ENCODE results near the gene HERC2. TPM values are rescaled to one million over a fixed set of nuclear protein-coding genes. Genes with fewer than 3 reads are reported as not detected.
"Not testable (repeated sequence)": the region's sequence is repeated elsewhere in the genome, so short reads cannot be mapped to it uniquely, and the experiment has no call there.

The HERC2 gene
- total RNA-seq, 2 donors from 2014 or later: 65.1 to 69.8 TPM

DNA sequence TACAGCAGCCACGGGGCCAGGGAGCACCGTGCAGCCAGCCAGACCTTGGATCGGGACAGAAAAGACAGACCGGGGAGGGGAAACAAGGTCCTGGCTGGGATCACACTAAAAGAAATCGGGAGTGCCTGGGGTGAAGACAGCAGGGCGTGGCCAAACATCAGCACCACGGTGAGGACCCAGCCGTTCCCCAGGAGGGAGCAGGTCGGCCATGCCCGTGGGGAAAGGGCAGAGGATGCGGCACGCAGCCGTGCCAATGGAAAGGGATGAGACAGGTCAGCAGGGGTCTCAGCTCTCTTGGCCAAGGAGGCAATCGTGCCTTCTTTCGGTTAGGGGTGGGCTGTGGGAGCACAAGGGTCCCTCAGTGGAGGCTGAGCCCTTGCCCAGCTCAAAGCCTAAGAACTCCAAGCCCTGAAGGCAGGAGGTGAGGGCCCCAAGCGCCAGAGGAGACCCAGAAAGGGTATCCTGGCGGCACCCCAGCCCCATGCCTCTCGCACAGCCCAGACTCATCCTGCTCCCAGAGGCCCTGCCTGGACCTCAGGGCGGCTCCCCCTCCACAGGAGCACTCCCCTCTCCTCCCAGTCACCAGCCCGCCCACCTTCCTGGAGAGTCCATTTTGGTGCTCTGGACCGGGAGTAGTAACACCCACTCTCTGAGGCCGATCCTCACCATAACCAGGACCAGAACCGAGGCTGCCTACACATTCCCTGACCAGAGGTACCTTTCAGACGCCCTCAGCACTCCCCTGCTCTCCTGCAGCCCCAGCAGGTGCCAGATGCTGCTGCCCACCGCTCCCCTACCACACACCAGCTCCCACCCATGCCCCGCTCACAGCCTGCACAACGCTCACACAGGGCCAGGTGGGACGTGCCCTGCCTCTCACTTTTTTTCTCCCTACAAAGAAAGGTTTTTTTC is 199.7 kb downstream of the HERC2 start:
- no peak for TF ChIP-seq POLR2A (IDR thresholded peaks at IDR 0.05)
- TF ChIP-seq POLR2AphosphoS5 (IDR thresholded peaks at IDR 0.05): no peak
- TF ChIP-seq, protein P1, sequence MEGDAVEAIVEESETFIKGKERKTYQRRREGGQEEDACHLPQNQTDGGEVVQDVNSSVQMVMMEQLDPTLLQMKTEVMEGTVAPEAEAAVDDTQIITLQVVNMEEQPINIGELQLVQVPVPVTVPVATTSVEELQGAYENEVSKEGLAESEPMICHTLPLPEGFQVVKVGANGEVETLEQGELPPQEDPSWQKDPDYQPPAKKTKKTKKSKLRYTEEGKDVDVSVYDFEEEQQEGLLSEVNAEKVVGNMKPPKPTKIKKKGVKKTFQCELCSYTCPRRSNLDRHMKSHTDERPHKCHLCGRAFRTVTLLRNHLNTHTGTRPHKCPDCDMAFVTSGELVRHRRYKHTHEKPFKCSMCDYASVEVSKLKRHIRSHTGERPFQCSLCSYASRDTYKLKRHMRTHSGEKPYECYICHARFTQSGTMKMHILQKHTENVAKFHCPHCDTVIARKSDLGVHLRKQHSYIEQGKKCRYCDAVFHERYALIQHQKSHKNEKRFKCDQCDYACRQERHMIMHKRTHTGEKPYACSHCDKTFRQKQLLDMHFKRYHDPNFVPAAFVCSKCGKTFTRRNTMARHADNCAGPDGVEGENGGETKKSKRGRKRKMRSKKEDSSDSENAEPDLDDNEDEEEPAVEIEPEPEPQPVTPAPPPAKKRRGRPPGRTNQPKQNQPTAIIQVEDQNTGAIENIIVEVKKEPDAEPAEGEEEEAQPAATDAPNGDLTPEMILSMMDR (IDR thresholded peaks at IDR 0.05): no peak
- Histone ChIP-seq H3K4me1 (replicated peaks) (no peaks in the 10 kb centered on the region), H3K36me3 (no peaks in the 10 kb centered on the region), H3K27ac (no peak overlapping the region), H3K4me3 (no peak overlapping the region), H3K27me3 (replicated peaks; ENCODE audit: insufficient read depth) (no peaks in the 10 kb centered on the region), H3K9me3 (no peaks in the 10 kb centered on the region)
- no peak for DNase-seq (ENCODE audit: low spot score)
- intact Hi-C loops (cut with DNase I): no loop called here
- WGBS: 76% methylated on average over 26 of the region's 28 CpGs

DNA sequence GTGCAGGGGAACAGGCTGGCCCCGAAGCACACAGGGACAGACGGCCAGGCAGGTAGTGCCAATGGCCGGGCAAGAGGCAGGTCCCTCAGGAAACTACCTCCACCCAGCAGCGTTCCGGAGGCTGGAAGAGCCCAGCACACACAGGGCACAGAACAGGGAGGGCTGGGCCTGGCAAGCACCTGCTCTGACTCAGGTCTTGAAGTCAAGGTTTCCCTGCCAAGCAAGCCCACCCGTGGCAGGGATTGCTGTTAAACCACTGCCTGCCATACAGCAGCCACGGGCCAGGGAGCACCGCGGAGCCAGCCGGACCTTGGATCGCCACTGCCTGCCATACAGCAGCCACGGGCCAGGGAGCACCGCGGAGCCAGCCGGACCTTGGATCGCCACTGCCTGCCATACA is 200.4 kb downstream of the HERC2 start:
- H3K9me3 ChIP-seq; H3K4me3 ChIP-seq; intact Hi-C loops (cut with DNase I); H3K27ac ChIP-seq; H3K4me1 ChIP-seq (replicated peaks); DNase-seq (ENCODE audit: low spot score); H3K36me3 ChIP-seq; H3K27me3 ChIP-seq (replicated peaks; ENCODE audit: insufficient read depth): not testable (repeated sequence)
- 91% methylated on average over 15 of the region's 16 CpGs for WGBS

DNA sequence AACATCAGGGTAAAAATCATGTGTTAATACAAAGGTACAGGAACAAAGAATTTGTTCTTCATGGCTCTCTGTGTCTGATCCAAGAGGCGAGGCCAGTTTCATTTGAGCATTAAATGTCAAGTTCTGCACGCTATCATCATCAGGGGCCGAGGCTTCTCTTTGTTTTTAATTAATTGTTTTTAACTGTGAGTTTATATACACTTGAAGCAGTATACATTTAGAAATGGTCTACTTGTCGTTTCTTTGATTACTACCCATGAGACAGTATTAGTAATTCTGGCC is 201.7 kb downstream of the HERC2 start:
- no peak for TF ChIP-seq POLR2A (IDR thresholded peaks at IDR 0.05)
- no peak for TF ChIP-seq POLR2AphosphoS5 (IDR thresholded peaks at IDR 0.05)
- TF ChIP-seq, protein P1 (IDR thresholded peaks at IDR 0.05): no peak
- Histone ChIP-seq H3K4me3 (no peak overlapping the region), H3K9me3 (no peaks in the 10 kb centered on the region), H3K4me1 (replicated peaks) (no peaks in the 10 kb centered on the region), H3K27me3 (replicated peaks; ENCODE audit: insufficient read depth) (no peaks in the 10 kb centered on the region), H3K36me3 (peaks cover 0 to 3% of the 10 kb centered on the region in 2 donors), H3K27ac (peak overlapping the region in 1 of 2 donors; percentile 18)
- WGBS: 56% methylated on average over 4 of the region's 4 CpGs
- no peak for DNase-seq (ENCODE audit: low spot score)
- intact Hi-C loops (cut with DNase I): no loop called here

DNA sequence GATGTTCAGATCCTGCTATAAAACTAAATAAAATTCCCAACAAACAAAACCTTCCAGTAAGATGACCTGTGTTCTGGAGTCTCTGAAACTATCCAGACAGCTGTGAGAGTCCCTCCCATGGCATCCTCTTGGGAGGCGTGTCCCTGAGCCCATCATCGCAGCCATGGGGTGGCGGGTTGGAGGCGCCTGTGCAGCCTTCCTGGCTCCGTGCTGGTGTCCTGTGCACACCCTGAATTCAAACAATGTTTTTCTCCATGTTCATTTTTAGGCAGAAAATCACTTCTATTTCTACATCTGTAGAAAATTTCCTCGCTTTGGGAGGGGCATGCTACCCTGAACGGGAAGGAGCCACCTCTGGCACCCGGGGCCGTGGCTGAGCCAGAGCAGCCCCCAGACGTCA is 203.4 kb downstream of the HERC2 start:
- Histone ChIP-seq H3K9me3 (no peaks in the 10 kb centered on the region), H3K4me1 (replicated peaks) (no peaks in the 10 kb centered on the region), H3K27ac (no peak overlapping the region), H3K4me3 (no peak overlapping the region), H3K36me3 (peaks cover 0 to 3% of the 10 kb centered on the region in 2 donors), H3K27me3 (replicated peaks; ENCODE audit: insufficient read depth) (no peaks in the 10 kb centered on the region)
- intact Hi-C loops (cut with DNase I): no loop called here
- no peak for DNase-seq (ENCODE audit: low spot score)
- 97% methylated on average over 10 of the region's 10 CpGs for WGBS
- TF ChIP-seq POLR2AphosphoS5 (IDR thresholded peaks at IDR 0.05) (no peak), POLR2A (IDR thresholded peaks at IDR 0.05) (no peak)
- TF ChIP-seq, protein P1 (IDR thresholded peaks at IDR 0.05): no peak

DNA sequence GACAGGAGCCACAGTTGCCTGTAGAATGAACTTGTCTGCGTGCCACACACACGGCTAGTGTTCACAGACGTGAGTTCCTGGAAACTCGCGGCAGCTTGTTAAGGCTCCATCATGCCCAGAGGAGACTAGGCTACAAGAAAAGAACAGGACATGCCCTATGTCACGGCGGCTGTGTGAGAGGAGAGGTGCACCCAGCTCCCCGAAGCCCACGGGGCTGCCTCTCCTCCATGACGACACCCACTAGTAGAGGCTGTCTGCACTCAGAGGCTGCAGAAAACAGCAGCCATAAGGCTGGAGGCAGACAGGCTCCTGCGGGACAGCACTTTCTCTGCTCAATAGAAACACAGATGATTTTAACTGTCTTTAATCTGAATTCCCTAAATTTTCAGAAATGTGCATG is 203.9 kb downstream of the HERC2 start:
- H3K36me3 ChIP-seq: peaks cover 0 to 3% of the 10 kb centered on the region in 2 donors
- TF ChIP-seq, protein P1 (IDR thresholded peaks at IDR 0.05): no peak
- TF ChIP-seq POLR2AphosphoS5 (IDR thresholded peaks at IDR 0.05) (no peak), POLR2A (IDR thresholded peaks at IDR 0.05) (no peak)
- DNase-seq (ENCODE audit: low spot score): no peak
- H3K4me1 ChIP-seq (replicated peaks): no peaks in the 10 kb centered on the region
- intact Hi-C loops (cut with DNase I): no loop called here
- no peaks in the 10 kb centered on the region for H3K27me3 ChIP-seq (replicated peaks; ENCODE audit: insufficient read depth)
- H3K9me3 ChIP-seq: no peaks in the 10 kb centered on the region
- no peak overlapping the region for H3K27ac ChIP-seq
- H3K4me3 ChIP-seq: no peak overlapping the region
- WGBS: 92% methylated on average over 11 of the region's 11 CpGs
